GM18868 (cell line): ENCODE data around the gene COL11A2.

ENCODE experiments used
- ATAC-seq: cut with Tn5 transposase; IDR thresholded peaks from one replicate; pipeline ENCODE4 v1.9.1; 2021; ENCODE audit warnings: mild to moderate bottlenecking, moderate library complexity; ENCODE audit not compliant: unreplicated experiment

The COL11A2 gene

GRCh38 chr6:33120001-33120400 lies 72.3 kb downstream of the COL11A2 start:
- ATAC-seq: no peak

- no peak for ATAC-seq
Measured at GRCh38 chr6:33118525-33119123, 73.6 kb downstream of the COL11A2 start.

- ATAC-seq: no peak
Measured at GRCh38 chr6:33117811-33118277, 74.4 kb downstream of the COL11A2 start.

GRCh38 chr6:33116841-33117711 lies 75.2 kb downstream of the COL11A2 start:
- no peak for ATAC-seq

- ATAC-seq: no peak
Measured at GRCh38 chr6:33116417-33116816, 75.8 kb downstream of the COL11A2 start.

GRCh38 chr6:33114406-33114805 lies 77.9 kb downstream of the COL11A2 start:
- no peak for ATAC-seq

- no peak for ATAC-seq
Measured at GRCh38 chr6:33113755-33114154, 78.5 kb downstream of the COL11A2 start.
